K562 (cell line): ENCODE measurements around the gene JPH3. TPM values are rescaled to one million over a fixed set of nuclear protein-coding genes. Genes with fewer than 3 reads are reported as not detected.
A peak's percentile ranks its signal among the peaks of the same experiment; 100 is the strongest.

Source experiments
- ATAC-seq: fragments of 200-7000 bp; cut with Tn5 transposase; 3 replicates; pipeline ENCODE4 v1.9.1; 2020; ENCODE audit warnings: moderate library complexity
- BruUV-seq: library from RNA; stranded (reverse); fragments of 400-500 nt; replicated peaks from 2 replicates; lab custom pipeline; 2021; lab: Mats Ljungman, UMichigan
- CTCF ChIA-PET: fragments of 300-600 bp; formaldehyde crosslinking; extraction: SDS; loops from one replicate; lab custom pipeline; 2021; ENCODE audit warnings: low intra/inter-chr PET ratio; lab: Yijun Ruan, JAX
- POLR2A ChIA-PET: fragments of 300-600, 350-650 bp; sonication (Branson Sonifier 250); formaldehyde crosslinking; extraction: SDS; loops from one replicate; lab custom pipeline; 2021; ENCODE audit warnings: antibody characterized with exemption, inconsistent platforms; lab: Yijun Ruan, JAX
- DNase-seq, 4 experiments: peaks; one replicate each; pipeline versions ENCODE4 v3.0.0 to v3.0.0-alpha.2; 2011 to 2018; ENCODE audit warnings: low spot score in 3 of 4, mixed read lengths in 3 of 4; ENCODE audit errors: extremely low read depth in 1 of 4
- FAIRE-seq: peaks from 2 replicates; lab custom pipeline; 2011; peaks lifted over from hg19 to GRCh38; lab: Jason Lieb, UNC
- H2AFZ ChIP-seq: 2 replicates; pipeline ENCODE4 v1.6.0; 2011; ENCODE audit warnings: low read depth, low read length, control low read depth, inconsistent platforms
- H3K27ac ChIP-seq: fragments of 200-600 bp; 3 replicates; pipeline ENCODE4 v1.8.0; 2011; ENCODE audit warnings: low read depth, mild to moderate bottlenecking, control low read depth, inconsistent platforms, low read length, moderate library complexity, mixed read lengths; ENCODE audit errors: extremely low read depth
- H3K27me3 ChIP-seq, 2 experiments: fragments of 300-600 bp in 1 of 2; 2 replicates in 1 of 2; 3 replicates in 1 of 2; pipeline versions ENCODE4 v1.6.0 to v1.8.0; 2011; ENCODE audit warnings: inconsistent platforms in 2 of 2, low read length in 2 of 2, mild to moderate bottlenecking in 1 of 2, mixed read lengths in 1 of 2, moderate library complexity in 1 of 2; ENCODE audit not compliant: control insufficient read depth in 2 of 2, insufficient read depth in 2 of 2
- H3K36me3 ChIP-seq: fragments of 300-600 bp; 3 replicates; pipeline ENCODE4 v1.8.0; 2011; ENCODE audit warnings: mild to moderate bottlenecking, low read length, inconsistent platforms; ENCODE audit not compliant: control insufficient read depth, insufficient read depth
- H3K4me1 ChIP-seq, 2 experiments: fragments of 200-600 bp in 1 of 2; replicated peaks in 1 of 2; 2 replicates in 1 of 2; 3 replicates in 1 of 2; pipeline versions ENCODE4 v1.5.1 to v1.8.0; 2011; ENCODE audit warnings: inconsistent platforms in 2 of 2, low read length in 2 of 2, mild to moderate bottlenecking in 1 of 2, mixed read lengths in 1 of 2, moderate library complexity in 1 of 2; ENCODE audit not compliant: control insufficient read depth in 2 of 2, insufficient read depth in 2 of 2
- H3K4me2 ChIP-seq: 2 replicates; pipeline ENCODE4 v1.6.1; 2011; ENCODE audit warnings: low read length, control low read depth, inconsistent platforms, mixed read lengths; ENCODE audit not compliant: insufficient read depth
- H3K4me3 ChIP-seq: fragments of 200-600 bp; sonication (generic), shearing (Covaris generic); 2 replicates; pipeline ENCODE4 v1.5.1; 2016; ENCODE audit warnings: control low read depth, inconsistent platforms
- H3K79me2 ChIP-seq: fragments of 200-600 bp; 3 replicates; pipeline ENCODE4 v1.8.0; 2011; ENCODE audit warnings: low read length, inconsistent platforms; ENCODE audit not compliant: control insufficient read depth, insufficient read depth
- H3K9ac ChIP-seq, 2 experiments: 2 replicates each; pipeline versions ENCODE4 v1.6.0 to v1.6.1; 2011; ENCODE audit warnings: low read depth in 2 of 2, low read length in 2 of 2, control low read depth in 1 of 2, inconsistent platforms in 1 of 2, mild to moderate bottlenecking in 1 of 2, mixed read lengths in 1 of 2; ENCODE audit not compliant: insufficient read depth in 1 of 2
- H3K9me1 ChIP-seq: one replicate; pipeline ENCODE4 v1.6.0; 2011; ENCODE audit warnings: inconsistent platforms, mild to moderate bottlenecking, low read length, moderate library complexity; ENCODE audit not compliant: control insufficient read depth, insufficient read depth
- H3K9me3 ChIP-seq: replicated peaks from 2 replicates; pipeline ENCODE4 v1.5.1; 2011; ENCODE audit warnings: low read depth, low read length, inconsistent platforms; ENCODE audit not compliant: control insufficient read depth, insufficient read depth
- H4K20me1 ChIP-seq: replicated peaks from 2 replicates; pipeline ENCODE4 v1.6.1; 2011; ENCODE audit warnings: low read length, inconsistent platforms, mixed read lengths; ENCODE audit not compliant: control insufficient read depth, insufficient read depth
- RUNX1 ChIP-seq: sonication (generic); IDR thresholded peaks from 2 replicates; pipeline ENCODE4 v1.6.1; 2016; ENCODE audit warnings: antibody characterized with exemption, low read depth
- SIN3A ChIP-seq, 2 experiments: fragments of 150-350 bp in 1 of 2; IDR thresholded peaks; 2 replicates each; pipeline ENCODE4 v1.6.1; 2011 to 2016; ENCODE audit warnings: borderline replicate concordance in 2 of 2, low read depth in 2 of 2, low read length in 2 of 2, mild to moderate bottlenecking in 2 of 2, moderate library complexity in 2 of 2; ENCODE audit not compliant: control insufficient read depth in 1 of 2
- TBP ChIP-seq: optimal IDR thresholded peaks from 2 replicates; pipeline ENCODE3; 2011; ENCODE audit warnings: low read depth, low read length, improper control_type of control experiment
- ZBED1 ChIP-seq: IDR thresholded peaks from 2 replicates; pipeline ENCODE4 v1.6.1; 2014
- ZFX ChIP-seq: sonication (generic); formaldehyde crosslinking; IDR thresholded peaks from 2 replicates; pipeline ENCODE4 v1.8.0; 2022; ENCODE audit warnings: mild to moderate bottlenecking, missing genetic modification reagents, moderate library complexity
- ZNF263 ChIP-seq: sonication (generic); formaldehyde crosslinking; IDR thresholded peaks from 2 replicates; pipeline ENCODE4 v1.8.0; 2022; ENCODE audit warnings: mild to moderate bottlenecking, missing genetic modification reagents, borderline replicate concordance
- ZNF274 ChIP-seq: IDR thresholded peaks from 2 replicates; pipeline ENCODE4 v1.6.1; 2011; ENCODE audit warnings: low read depth, mild to moderate bottlenecking, low read length, moderate library complexity, borderline replicate concordance
- WGBS: fragments of 100-300 bp; shearing (Covaris generic); methylation state at CpG from one replicate; pipeline ENCODE4 v1.1.6; 2016; ENCODE audit warnings: low coverage, mixed read lengths; ENCODE audit not compliant: insufficient coverage; ENCODE audit errors: missing lambda C conversion rate; 5-methylcytosine and 5-hydroxymethylcytosine counted together
- in situ Hi-C: fragments of 300-500 bp; cut with MboI; formaldehyde crosslinking; loops from 4 replicates; pipeline ENCODE4 v1.15.0; 2018; ENCODE audit warnings: inconsistent platforms, mixed read lengths
- intact Hi-C: fragments of 100-400 bp; cut with micrococcal nuclease; formaldehyde crosslinking; loops from 2 replicates; pipeline ENCODE4 v1.14.2; 2022
- polyA plus RNA-seq, 8 experiments: library from polyadenylated mRNA; depleted of rRNA in 4 of 8; stranded (reverse) in 5 of 8; unstranded in 3 of 8; fragments of >200 nt; fragmentation: Nextera tagmentation in 2 of 8; fragmentation: Illumina TruSeq in 1 of 8; extraction: Ambion mirVana in 2 of 8; extraction: Trizol in 1 of 8; gene quantifications; 2 replicates each; pipeline versions ENCODE4 v1.2.1 to v1.2.3, GENCODE V29; 2011 to 2014; ENCODE audit warnings: inconsistent platforms in 1 of 8, missing spikeins in 1 of 8
- total RNA-seq, 7 experiments: library from RNA; depleted of rRNA in 6 of 7; stranded (reverse); fragments of >200 nt in 6 of 7; fragmentation: Illumina TruSeq in 2 of 7; extraction: Trizol in 2 of 7; gene quantifications; 2 replicates each; pipeline versions ENCODE4 v1.2.1 to v1.2.3, GENCODE V29; 2011 to 2021; ENCODE audit warnings: low replicate concordance in 1 of 7
- TF ChIP-seq, protein P1 (sequence below): fragments of 200-800 bp; sonication (Bioruptor generic); IDR thresholded peaks from 2 replicates; pipeline ENCODE4 v1.6.1; 2017; ENCODE audit warnings: missing genetic modification characterization, missing compliant biosample characterization
- TF ChIP-seq, protein P2 (sequence below), 2 experiments: IDR thresholded peaks; 2 replicates each; pipeline ENCODE4 v1.6.1; 2012; ENCODE audit warnings: improper control_type of control experiment in 2 of 2, low read depth in 2 of 2, low read length in 2 of 2, borderline replicate concordance in 1 of 2
- TF ChIP-seq, protein P3 (sequence below), 3 experiments: IDR thresholded peaks in 2 of 3; conservative IDR thresholded peaks in 1 of 3; 2 replicates each; pipeline ENCODE4 v1.5.1; 2011 to 2012; ENCODE audit warnings: low read length in 3 of 3, mild to moderate bottlenecking in 3 of 3, control low read depth in 2 of 3, improper control_type of control experiment in 1 of 3, inconsistent platforms in 1 of 3, low read depth in 1 of 3, mixed read lengths in 1 of 3, moderate library complexity in 1 of 3; ENCODE audit not compliant: insufficient read depth in 2 of 3

Gene JPH3
- total and polyA plus RNA-seq, 9 of the 15 experiments (the other 6 are each of a cell fraction or from before 2014, with no cell fraction given), result 0.01 TPM; not detected in 8

DNA sequence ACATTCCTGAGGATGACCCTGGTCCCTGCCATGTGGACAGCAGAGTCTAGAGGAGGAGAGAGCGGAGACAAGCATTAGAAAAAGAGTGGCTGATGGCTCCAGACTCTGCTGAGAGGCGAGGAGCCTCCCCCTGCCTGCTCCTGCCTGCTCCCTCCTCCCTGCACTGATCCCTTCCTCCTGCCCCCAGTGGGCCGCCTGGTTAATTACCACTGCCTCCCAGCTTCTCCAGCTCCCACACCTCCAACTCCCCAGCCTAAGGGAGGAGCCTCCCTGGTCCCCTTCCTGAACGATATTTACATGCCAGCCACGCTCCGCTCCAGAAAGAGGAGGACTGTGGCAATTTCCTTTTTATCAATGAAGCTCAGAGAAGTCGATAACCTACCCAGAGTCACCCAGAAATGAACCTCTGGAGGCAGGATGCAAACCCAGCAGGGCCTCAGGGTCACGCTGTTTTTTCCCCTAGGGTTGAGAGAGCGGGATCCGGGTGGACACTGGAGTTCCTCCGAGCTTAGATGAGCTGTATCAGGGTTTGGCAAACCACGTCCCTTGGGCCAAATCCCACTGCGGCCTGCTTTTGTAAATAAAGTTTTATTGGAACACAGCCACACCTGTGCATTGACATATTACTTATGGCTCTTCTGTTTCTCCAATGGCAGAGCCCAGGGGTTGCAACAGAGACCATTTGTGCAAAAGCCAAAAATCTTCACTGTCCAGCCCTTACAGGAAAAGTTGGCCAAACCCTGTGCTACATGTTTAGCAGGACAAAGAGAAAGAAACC is 27.1 kb upstream of the JPH3 start:
- intact Hi-C loops (no loop called here), in situ Hi-C loops (no loop called here)
- 6% methylated on average over 13 of the region's 13 CpGs for WGBS
- CTCF ChIA-PET, result interaction anchor here (1.0 kb wide), 1 partner anchor 296 kb away, joined by 3 read pairs; no protein-coding TSS in a partner anchor
- BruUV-seq, result no TSS peak
- Histone ChIP-seq H3K9me3 (no peaks in the 10 kb centered on the region), H2AFZ (no peak overlapping the region), H3K36me3 (no peaks in the 10 kb centered on the region), H3K4me1 (peaks cover 0 to 7% of the 10 kb centered on the region in 2 experiments; a peak in 4 of 5 replicates), H3K4me2 (no peak overlapping the region), H4K20me1 (no peaks in the 10 kb centered on the region), H3K9me1 (no peaks in the 10 kb centered on the region), H3K9ac (no peak overlapping the region), H3K27me3 (peaks cover 28 to 69% of the 10 kb centered on the region in 2 experiments), H3K27ac (no peak overlapping the region), H3K79me2 (no peaks in the 10 kb centered on the region), H3K4me3 (no peak overlapping the region)
- peak; percentile 47 to 62 (median 52) for DNase-seq
- ATAC-seq, result peak; percentile 75
- FAIRE-seq, result no peak
- POLR2A ChIA-PET, result interaction anchor here (0.6 kb wide), 1 partner anchor 189 kb away, joined by 3 read pairs; no protein-coding TSS in a partner anchor
- TF ChIP-seq ZBED1 (no peak), TBP (peak; percentile 8), ZNF274 (no peak), ZNF263 (CRISPR knock-in tag) (peak; percentile 97), RUNX1 (no peak), SIN3A (IDR thresholded peaks at IDR 0.05; ENCODE audit: borderline replicate concordance in 2 of 2, control insufficient read depth in 1 of 2, low read depth in 2 of 2, low read length in 2 of 2) (no peak), ZFX (CRISPR knock-in tag) (0 out of 2 replicates have a peak, but pooled peaks have one; percentile 23)
- TF ChIP-seq, protein P1, sequence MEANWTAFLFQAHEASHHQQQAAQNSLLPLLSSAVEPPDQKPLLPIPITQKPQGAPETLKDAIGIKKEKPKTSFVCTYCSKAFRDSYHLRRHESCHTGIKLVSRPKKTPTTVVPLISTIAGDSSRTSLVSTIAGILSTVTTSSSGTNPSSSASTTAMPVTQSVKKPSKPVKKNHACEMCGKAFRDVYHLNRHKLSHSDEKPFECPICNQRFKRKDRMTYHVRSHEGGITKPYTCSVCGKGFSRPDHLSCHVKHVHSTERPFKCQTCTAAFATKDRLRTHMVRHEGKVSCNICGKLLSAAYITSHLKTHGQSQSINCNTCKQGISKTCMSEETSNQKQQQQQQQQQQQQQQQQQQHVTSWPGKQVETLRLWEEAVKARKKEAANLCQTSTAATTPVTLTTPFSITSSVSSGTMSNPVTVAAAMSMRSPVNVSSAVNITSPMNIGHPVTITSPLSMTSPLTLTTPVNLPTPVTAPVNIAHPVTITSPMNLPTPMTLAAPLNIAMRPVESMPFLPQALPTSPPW (CRISPR knock-in tag), result peak; percentile 30; the same call in 1 of the 2 replicates
- TF ChIP-seq, protein P2, sequence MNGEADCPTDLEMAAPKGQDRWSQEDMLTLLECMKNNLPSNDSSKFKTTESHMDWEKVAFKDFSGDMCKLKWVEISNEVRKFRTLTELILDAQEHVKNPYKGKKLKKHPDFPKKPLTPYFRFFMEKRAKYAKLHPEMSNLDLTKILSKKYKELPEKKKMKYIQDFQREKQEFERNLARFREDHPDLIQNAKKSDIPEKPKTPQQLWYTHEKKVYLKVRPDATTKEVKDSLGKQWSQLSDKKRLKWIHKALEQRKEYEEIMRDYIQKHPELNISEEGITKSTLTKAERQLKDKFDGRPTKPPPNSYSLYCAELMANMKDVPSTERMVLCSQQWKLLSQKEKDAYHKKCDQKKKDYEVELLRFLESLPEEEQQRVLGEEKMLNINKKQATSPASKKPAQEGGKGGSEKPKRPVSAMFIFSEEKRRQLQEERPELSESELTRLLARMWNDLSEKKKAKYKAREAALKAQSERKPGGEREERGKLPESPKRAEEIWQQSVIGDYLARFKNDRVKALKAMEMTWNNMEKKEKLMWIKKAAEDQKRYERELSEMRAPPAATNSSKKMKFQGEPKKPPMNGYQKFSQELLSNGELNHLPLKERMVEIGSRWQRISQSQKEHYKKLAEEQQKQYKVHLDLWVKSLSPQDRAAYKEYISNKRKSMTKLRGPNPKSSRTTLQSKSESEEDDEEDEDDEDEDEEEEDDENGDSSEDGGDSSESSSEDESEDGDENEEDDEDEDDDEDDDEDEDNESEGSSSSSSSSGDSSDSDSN (IDR thresholded peaks at IDR 0.05; ENCODE audit: borderline replicate concordance in 1 of 2, low read depth in 2 of 2, low read length in 2 of 2), result peak in 1 of 2 experiments; percentile 48; a peak in 1 of 4 replicates
- TF ChIP-seq, protein P3, sequence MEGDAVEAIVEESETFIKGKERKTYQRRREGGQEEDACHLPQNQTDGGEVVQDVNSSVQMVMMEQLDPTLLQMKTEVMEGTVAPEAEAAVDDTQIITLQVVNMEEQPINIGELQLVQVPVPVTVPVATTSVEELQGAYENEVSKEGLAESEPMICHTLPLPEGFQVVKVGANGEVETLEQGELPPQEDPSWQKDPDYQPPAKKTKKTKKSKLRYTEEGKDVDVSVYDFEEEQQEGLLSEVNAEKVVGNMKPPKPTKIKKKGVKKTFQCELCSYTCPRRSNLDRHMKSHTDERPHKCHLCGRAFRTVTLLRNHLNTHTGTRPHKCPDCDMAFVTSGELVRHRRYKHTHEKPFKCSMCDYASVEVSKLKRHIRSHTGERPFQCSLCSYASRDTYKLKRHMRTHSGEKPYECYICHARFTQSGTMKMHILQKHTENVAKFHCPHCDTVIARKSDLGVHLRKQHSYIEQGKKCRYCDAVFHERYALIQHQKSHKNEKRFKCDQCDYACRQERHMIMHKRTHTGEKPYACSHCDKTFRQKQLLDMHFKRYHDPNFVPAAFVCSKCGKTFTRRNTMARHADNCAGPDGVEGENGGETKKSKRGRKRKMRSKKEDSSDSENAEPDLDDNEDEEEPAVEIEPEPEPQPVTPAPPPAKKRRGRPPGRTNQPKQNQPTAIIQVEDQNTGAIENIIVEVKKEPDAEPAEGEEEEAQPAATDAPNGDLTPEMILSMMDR (IDR thresholded peaks at IDR 0.05 in 2 of 3, conservative IDR thresholded peaks at IDR 0.05 in 1 of 3; ENCODE audit: insufficient read depth in 2 of 3, low read depth in 1 of 3, low read length in 3 of 3), result 0 out of 6 replicates have a peak, but pooled peaks of 2 of the 3 experiments have one; percentile 12 to 30
